Measurements from ENCODE around the gene DOCK1.

GRCh38 chr10:127364034-127364433 is 458.8 kb downstream of the DOCK1 start:
- TF ChIP-seq, protein P1, sequence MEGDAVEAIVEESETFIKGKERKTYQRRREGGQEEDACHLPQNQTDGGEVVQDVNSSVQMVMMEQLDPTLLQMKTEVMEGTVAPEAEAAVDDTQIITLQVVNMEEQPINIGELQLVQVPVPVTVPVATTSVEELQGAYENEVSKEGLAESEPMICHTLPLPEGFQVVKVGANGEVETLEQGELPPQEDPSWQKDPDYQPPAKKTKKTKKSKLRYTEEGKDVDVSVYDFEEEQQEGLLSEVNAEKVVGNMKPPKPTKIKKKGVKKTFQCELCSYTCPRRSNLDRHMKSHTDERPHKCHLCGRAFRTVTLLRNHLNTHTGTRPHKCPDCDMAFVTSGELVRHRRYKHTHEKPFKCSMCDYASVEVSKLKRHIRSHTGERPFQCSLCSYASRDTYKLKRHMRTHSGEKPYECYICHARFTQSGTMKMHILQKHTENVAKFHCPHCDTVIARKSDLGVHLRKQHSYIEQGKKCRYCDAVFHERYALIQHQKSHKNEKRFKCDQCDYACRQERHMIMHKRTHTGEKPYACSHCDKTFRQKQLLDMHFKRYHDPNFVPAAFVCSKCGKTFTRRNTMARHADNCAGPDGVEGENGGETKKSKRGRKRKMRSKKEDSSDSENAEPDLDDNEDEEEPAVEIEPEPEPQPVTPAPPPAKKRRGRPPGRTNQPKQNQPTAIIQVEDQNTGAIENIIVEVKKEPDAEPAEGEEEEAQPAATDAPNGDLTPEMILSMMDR (IDR thresholded peaks at IDR 0.05): no peak
- TF ChIP-seq POLR2A (IDR thresholded peaks at IDR 0.05): no peak
